ENCODE measurements around the gene PBX1.
A peak's percentile ranks its signal among the peaks of the same experiment; 100 is the strongest.

The PBX1 gene

GRCh38 chr1:164841702-164842465 lies 282.9 kb downstream of the PBX1 start:
- DNase-seq (ENCODE audit: low read depth in 2 of 2) = no peak
- TF ChIP-seq CTCF (IDR thresholded peaks at IDR 0.05; ENCODE audit: low read depth, low read length) = no peak
- H3K4me3 ChIP-seq (replicated peaks in 1 of 2; ENCODE audit: low read depth in 2 of 2, low read length in 2 of 2) = no peak overlapping the region

- peak in 1 of 2 donors; percentile 34 for DNase-seq (ENCODE audit: low read depth in 2 of 2)
These were observed 283.9 kb downstream of the PBX1 start for GRCh38 chr1:164842870-164843269.

GRCh38 chr1:164843743-164844500 lies 284.9 kb downstream of the PBX1 start:
- DNase-seq (ENCODE audit: low read depth in 2 of 2) = peak in 1 of 2 donors; percentile 53
- TF ChIP-seq CTCF (IDR thresholded peaks at IDR 0.05; ENCODE audit: low read depth, low read length) = no peak
- H3K4me3 ChIP-seq (replicated peaks in 1 of 2; ENCODE audit: low read depth in 2 of 2, low read length in 2 of 2) = no peak overlapping the region

More at GRCh38 chr1:164842870-164843269, 283.9 kb downstream of the PBX1 start:
- no peak overlapping the region for H3K4me3 ChIP-seq (replicated peaks in 1 of 2; ENCODE audit: low read depth in 2 of 2, low read length in 2 of 2)
- no peak for TF ChIP-seq CTCF (IDR thresholded peaks at IDR 0.05; ENCODE audit: low read depth, low read length)

- no peak overlapping the region for H3K4me3 ChIP-seq (replicated peaks in 1 of 2; ENCODE audit: low read depth in 2 of 2, low read length in 2 of 2)
- no peak for DNase-seq (ENCODE audit: low read depth in 2 of 2)
- TF ChIP-seq CTCF (IDR thresholded peaks at IDR 0.05; ENCODE audit: low read depth, low read length) = no peak
These were observed 288.0 kb downstream of the PBX1 start for GRCh38 chr1:164846731-164847691.

GRCh38 chr1:164853146-164853545 lies 294.2 kb downstream of the PBX1 start:
- no peak for DNase-seq (ENCODE audit: low read depth in 2 of 2)
- TF ChIP-seq CTCF (IDR thresholded peaks at IDR 0.05; ENCODE audit: low read depth, low read length) = no peak
- no peak overlapping the region for H3K4me3 ChIP-seq (replicated peaks in 1 of 2; ENCODE audit: low read depth in 2 of 2, low read length in 2 of 2)

GRCh38 chr1:164855716-164856329 lies 296.8 kb downstream of the PBX1 start:
- no peak for DNase-seq (ENCODE audit: low read depth in 2 of 2)
- no peak overlapping the region for H3K4me3 ChIP-seq (replicated peaks in 1 of 2; ENCODE audit: low read depth in 2 of 2, low read length in 2 of 2)
- no peak for TF ChIP-seq CTCF (IDR thresholded peaks at IDR 0.05; ENCODE audit: low read depth, low read length)
